NCI-H187 treated with DMSO at 0.1 percent for 48 hours (cell line): Measurements from ENCODE around the gene AQP9.

Source experiments
- DNase-seq: peaks from one replicate; lab custom pipeline; 2025; lab: John Stamatoyannopoulos, UW

The AQP9 gene

DNA sequence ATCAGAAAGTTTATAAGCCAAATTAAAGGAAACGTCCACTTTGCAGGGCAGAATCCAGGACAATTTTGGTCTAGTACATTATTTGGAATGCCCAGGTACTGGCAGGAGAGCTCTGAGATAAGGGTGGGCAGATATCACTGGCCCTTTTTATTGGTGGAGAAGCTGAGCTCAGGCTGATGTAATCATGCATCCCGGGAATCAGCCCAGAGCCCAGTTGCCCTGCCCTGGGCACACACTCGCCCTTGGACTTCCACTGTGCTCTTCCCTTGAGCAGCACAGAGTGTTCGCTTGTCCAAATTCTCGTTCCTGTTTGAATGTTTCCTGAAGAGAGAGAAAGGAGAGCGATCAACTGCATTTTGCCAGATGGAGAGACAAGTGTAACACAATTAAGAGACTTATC lies 3.7 kb downstream of the AQP9 start:
- no peak for DNase-seq

DNA sequence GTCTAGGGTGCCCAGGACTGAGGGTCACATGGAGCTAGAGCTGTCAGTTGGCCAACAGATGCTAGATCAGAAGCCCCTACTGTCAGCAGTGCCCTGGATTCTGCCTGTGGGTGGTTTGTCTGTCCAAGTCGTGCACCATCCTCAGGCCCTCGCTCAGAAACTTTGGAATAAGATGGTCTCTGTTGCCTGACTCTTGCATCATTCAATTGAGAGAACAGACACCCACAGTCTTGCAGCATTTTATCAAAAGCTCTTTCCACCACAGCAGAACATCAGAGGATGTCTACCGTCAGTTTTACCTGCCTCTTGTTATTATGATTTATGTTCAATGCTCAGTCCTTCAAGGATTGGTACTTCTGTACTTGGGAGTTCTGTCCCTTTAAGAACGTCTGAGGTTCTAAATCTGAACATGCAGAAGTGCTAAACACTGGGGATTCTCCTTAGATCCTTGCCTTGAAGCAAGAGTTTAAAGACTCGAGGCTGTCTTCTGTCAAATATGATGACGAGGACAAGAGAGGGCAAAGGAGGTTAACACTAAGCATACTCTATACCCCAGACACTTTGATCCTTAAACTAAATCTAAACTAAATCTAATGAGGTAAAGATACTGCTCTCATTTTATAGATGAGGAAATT lies 4.8 kb downstream of the AQP9 start:
- no peak for DNase-seq

DNA sequence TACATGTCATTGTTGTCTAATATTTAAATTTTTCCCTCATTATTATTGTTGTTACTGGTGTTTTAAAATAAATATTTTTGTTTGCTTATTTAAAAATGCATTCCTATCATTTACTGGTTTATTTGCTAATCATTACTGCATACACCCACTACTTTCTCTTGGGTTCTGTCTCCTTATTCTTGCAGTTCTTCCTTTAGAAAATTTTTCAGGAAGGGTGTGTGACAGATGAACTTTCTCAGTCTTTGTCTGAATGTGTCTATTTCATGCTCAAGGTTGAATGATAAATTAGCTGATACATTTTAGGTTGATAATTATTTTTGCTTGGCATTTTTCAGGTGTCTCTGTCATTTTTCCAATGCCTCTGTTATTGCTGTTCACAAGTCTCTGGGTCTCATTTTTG lies 7.4 kb downstream of the AQP9 start:
- no peak for DNase-seq

DNA sequence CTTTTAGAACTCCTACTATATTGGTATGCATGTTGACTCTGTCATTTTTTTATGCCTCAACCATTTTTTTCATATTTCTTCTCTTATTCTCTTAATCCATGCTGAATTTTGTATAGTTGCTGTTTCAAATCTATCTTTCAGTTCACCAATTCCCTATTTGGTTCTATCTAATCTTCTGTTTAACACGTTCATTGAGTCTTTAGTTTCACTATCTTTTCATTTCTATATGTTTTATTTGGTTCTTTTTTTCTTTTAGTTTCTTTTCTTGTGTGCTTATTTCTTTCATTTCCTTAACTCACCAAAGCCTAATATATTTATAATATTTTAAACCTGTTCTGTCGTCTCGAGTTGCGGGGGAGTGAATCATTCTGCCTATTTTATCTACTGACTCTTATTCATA lies 8.0 kb downstream of the AQP9 start:
- DNase-seq: no peak

DNA sequence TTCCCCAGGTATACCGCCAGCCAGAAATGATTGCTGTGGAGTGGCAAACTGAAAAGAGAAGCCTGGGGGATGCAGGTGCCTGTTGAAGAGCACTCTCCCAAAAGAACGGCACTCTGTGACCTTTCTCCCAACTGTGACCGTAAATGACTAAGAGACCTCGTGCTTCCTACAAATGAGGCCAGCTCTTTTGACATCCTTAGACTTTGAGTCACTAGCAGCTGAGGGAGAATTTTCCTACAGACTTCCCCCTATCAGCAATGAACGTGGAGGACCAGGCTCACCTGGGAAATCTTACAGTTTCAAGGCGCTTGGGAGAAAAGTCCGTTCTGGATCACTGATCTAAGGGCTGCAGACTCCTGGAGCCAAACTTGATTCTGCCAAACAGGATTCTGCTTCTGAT lies 8.6 kb downstream of the AQP9 start:
- no peak for DNase-seq

DNA sequence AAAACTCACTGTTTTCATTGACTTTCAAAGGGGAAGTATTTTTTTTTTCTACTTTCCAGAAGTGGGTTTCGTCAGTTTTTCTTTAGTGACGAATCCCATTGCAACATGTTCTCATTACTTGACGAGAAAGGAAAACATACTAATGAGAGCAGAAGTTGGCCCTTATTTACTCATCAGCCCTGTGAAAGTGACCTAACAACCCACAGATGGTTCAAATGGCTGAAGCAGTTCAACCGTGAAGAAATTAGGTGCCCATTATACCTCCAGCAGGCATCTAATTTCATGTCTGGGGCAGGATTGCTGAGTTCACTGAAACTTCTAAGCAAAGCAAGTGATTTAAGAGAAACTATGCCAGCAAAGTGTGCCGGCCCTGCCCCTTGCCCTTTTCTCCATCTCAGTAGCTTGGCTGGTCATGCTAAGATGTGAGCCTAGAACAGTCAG lies 9.0 kb downstream of the AQP9 start:
- no peak for DNase-seq

DNA sequence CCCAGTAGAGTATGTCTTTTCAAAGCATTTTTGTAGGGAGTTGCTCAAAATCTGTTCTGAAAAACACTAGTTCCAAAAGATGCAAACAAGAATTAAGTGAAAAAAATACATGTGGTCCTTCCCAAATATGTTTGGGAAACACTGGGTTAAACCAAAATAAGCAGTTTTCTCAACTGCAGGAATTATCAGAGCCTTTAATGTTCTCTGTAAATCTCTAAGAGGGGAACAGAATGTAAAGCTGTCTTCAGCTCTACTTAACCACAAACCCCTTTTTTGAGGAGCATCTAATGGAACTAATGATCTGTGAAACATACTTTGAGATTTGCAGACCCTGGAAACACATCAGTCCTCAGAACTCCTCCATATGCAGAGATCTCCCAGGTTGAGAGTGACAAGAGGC lies 9.9 kb downstream of the AQP9 start:
- DNase-seq: no peak

DNA sequence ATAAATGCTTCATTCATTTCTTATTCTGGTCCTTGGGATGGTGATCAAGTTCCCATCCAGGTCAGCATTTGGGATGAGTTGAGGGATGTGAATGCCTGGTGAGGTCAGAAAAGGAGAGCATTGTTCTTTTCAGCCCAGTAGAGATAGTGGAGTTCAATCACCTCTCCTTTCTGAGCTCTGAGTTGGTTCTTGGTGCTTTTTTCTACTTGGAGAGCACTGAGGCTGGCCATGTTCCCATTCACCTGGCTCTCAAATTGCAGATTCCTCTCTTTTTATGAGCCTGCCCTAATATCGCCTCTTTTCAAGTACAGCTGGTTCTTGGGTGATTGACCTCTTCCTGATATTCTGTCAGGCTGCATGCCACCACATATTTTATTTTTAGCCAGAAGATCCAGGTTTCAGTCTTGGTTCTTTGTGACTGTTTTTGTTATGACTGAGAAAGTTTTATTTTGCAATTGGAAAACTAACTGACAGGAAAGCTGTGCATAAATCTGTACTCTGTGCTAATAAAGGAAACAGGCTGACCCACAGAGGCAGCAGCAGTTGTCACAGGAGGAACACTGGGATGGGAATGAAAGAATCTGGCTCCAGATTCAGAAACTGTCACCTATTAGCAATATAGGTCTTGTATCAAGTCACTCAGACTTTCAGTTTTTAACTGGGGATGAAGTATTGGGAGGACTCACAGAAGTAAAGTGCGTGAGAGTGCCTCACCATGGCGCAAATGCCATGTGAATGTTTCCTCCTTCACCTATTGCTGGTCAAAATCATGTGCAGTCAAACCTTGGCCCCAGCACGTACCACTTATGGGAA lies 10.7 kb downstream of the AQP9 start:
- no peak for DNase-seq

DNA sequence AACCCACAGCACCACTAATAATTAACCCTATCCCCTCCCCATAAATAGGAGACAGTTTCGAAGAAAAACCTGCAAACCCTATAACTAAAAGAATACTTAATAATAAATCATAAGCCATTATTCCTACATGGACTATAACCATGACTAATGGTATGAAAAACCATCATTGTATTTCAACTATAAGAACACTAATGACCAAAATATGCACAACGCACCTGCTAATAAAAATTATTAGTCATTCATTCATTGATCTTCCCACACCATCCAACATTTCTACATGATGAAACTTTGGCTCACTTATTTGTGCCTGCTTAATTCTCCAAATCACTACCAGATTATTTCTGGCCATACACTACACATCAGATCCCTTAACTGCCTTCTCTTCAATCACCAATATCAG lies 16.6 kb downstream of the AQP9 start:
- DNase-seq: no peak

DNA sequence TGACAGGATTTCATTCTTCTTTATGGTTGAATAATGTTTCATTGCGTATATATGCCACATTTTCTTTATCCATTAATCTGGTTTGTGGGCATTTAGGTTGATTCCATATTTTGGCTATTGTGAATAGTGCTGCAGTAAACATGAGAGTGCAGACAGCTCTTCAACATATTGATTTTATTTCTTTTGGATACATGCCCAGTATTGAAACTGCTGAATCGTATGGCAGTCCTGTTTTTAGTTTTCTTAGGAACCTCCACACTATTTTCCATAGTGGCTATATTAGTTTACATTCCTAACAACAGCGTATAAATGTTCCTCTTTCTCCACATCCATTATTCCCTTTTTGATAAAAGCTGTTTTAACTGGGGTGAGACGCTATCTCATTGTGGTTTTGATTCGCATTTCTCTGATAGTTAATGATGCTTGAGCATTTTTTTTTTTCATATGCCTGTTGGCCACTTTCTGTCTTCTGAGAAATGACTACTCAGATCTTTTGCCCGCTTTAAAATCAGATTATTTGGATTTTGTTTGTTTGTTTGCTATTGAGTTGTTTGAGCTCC lies 21.7 kb downstream of the AQP9 start:
- DNase-seq: no peak

DNA sequence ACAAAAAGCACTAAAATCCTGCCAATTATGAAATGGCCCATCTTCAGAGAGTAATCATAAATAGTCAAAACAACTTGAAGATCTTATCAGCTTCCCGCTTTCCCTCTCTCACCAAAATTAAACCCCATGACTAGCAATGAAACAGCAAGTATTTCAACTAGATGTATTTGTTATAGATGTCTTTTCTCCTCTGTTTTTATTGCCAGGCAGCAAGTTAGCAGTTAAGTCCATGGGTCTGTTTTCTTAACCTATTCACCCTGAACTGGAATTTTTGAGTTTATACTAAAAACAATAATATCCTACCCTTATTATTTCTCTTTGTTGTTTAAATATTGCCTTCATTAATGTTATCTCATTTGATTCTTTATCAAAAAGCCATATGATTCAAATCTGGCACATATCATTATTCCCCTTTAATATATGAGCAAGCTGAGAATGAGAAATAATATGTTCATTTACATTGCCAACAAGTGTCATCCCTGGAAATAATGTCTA lies 23.3 kb downstream of the AQP9 start:
- DNase-seq: no peak

DNA sequence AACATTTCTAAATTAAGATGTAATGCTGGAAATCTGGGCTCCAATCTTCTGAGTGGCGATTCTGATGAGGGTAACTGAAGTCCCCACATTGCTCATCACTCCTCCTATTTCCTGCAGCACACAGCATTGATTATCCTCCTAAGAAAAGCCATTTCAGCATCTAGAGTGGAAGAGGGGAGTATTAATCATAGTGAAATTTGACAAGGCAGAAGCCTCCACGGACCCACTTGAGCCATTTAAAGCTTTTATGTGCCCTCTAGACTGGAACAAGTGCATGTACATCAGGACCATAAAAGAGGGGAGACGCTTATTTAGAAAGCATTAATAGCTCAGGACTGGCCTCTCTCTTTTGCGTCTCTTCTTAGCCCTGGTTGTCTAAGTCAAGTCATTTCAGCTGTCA lies 25.8 kb downstream of the AQP9 start:
- peak; percentile 93 for DNase-seq

DNA sequence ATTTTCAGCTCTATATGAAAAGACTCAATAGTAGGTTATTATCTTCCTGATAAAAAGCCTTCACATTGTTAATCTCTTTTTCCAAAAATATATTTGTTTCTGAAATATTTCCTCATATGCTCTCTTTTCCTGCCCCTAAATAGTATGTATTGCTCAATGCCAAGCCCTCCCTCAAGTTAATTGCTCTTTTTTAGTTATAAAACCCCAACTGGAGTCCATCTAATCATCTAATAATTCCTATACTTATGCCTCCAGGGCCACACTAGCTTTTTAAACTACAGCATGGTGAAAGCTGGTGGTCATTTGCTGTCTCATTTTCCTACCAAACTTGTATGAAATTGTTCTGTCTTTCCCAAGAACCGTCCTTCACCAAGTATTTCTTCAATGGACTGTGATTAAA lies 26.7 kb downstream of the AQP9 start:
- DNase-seq: no peak

DNA sequence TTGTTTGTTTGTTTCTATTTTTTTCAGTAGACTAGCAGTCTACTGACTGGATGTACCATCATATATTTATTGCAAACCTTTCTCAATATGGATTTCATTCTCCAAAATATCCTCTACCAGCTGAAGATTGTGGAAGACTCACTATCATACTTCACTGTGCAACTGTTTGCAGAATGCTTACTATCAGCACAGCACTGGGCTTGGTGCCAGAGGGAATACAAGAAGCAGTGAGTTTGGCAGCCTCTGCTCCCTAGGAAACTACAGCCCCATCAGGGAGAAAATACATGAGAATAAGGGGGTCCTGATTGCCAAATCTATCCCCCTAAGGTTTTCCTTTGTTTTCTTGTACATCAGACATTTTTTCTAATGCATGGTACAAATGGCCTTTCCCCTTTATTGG lies 27.5 kb downstream of the AQP9 start:
- DNase-seq: no peak

DNA sequence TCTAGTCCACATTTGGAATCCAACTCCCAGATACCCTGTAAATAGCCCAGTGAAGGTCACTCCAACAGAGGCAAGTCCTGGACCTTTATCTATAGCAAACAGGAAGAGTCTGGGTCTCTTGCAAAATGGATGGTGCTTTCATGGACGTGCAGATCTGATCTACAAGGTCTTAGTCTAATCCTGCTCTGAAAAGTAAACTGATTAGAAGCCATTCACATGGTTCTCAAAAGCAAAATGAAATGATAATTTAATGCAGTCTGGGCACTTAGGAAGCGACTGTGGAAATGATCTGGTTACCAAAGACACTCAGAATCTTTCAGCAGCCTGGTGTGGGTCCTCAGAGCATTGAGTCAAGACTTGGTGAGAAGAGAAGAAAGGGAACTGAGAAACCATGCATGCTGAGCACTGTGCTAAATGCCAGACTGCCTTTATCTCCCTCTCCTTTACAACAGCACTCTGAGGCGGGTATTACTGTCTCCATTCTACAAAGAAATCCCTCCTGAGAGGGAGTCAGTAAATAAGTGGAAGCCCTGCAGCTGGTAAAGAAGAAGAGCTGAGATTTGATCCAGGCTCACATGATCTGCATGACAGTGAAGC lies 29.0 kb downstream of the AQP9 start:
- DNase-seq: no peak

DNA sequence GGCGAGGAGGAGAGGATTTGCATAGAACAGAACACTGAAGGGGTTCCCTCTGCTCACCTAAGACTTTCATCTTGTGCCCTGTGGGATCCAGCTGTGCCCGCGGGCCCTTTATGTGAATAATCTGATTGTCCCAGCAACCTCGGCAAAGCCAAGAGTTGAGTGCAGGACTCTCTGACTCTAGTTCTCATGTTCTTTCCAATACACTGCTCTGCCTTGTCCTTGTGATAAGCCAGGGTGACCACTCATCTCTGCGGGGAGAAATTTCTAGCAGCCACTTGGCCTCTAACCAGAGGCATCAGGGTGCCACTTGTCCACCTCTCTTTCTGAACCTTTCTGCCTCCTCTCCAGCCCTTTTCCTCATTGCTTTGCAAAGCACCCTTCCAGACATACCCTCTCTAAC lies 31.8 kb downstream of the AQP9 start:
- no peak for DNase-seq

DNA sequence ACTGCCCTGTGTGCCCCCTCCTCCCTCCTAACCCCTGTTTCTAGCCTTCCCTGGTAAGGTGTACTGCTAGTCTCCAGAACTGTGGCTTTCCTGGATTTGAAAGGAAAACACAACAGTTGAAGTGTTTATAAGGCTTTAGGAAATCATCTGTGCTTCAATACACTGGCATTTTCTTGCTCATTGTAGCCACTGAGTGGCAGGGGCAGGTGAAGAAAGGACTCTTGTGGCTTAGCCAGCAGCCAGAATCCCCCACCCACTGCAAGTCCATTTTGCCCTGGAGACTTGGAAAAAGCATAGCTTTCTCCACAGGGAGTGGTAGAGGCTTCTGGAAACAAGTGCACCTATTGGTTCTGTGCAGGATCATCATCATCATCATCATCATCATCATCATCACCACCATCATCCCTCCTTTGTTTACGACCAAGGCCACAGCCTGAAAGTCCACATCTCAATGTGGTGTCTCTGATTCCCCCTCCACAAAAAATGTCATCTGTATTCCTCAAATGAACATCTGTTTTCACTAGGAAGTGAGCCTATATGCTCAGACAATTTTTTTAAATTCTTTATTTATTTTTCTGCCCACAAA lies 33.4 kb downstream of the AQP9 start:
- no peak for DNase-seq

DNA sequence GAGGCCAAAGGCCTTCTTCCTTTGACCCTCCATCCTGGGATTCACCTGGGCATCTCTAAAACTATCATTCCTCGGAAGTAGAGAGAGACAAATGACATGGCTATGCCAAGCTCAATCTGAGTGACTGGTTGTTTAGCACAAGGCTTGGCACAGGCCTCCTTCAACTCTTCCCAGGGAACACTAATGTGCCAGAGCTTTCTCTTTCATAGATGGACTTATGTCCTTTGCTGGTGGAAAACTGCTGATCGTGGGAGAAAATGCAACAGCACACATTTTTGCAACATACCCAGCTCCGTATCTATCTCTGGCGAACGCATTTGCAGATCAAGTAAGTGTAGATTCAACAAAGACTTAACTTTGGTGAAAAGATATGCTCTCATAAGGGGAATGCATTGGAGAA lies 36.5 kb downstream of the AQP9 start:
- no peak for DNase-seq

DNA sequence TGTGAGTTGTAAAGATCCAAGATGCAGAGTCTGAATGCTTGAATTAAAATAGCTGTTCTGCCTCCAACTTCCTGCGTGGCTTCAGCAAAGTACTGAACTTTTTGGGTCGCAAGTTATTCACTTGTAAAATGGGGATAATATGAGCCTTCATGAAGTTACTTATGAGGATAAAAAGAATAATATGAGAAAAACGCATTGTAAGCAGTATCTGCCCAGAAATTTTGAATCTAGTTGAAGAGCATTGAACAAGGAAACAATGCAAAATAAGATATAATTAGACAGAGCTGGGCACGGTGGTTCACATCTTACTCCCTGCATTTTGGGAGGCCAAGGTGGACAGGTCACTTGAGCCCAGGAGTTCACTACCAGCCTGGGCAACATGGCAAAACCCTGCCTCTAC lies 37.8 kb downstream of the AQP9 start:
- no peak for DNase-seq

DNA sequence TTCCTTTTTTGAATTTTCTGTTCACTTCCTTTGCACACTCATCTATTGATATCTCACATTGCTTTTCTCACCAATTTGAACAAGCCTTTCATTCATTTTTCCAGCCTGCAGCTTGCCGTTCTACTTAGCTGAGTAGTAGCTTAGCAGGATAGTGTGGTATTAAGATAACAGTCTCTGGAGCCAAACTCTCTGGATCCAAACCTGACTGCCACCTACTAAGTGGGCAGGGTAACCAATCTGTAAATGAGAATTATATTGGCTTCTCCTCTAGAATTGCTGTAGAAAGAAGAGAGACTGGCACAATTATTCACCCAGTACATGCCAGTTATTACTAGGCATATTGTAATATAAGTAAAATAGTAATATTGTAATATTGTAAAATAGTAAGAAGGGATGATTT lies 40.5 kb downstream of the AQP9 start:
- DNase-seq: no peak

DNA sequence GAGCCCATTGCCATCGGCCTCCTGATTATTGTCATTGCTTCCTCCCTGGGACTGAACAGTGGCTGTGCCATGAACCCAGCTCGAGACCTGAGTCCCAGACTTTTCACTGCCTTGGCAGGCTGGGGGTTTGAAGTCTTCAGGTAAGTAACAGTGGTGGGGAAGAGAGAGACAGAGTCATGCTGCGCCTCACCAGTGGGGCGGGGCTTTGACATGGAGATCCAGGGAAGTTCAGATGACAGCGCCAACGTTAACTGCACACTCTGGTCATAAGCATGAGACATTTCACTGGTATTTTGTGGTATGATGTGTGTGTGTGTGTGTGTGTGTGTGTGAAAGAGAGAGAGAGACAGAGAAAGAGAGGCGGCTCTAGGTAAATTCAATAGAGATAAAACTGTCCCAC lies 41.0 kb downstream of the AQP9 start:
- no peak for DNase-seq

DNA sequence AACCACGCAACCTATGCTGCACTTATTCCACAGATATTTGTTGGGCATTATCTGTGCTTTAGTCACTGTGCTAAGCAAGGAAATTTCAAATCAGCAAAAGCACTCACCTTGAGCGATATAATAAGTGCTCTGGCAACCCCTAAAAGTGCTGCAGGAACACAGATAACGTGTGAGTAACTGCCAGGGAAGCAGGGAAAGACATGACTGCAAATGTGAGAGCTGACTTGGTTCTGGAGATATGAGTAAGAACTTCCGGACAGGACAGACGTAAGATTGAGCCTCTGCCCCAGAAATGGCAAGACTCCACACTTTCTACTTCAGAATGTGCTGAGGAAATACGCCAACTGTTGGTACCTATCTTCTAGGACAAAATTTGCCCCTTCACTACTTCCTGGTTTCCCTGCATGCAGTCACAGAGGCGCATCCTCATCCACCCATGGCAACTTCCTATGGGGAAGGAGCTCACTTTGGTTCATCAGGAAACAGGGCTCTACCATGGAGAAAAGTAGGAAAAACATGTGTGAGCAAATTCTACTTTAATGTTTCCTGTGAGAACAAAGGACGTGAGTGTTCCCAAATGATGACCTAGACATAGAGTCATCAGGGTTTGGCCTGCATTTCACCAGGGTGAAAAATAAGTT lies 41.7 kb downstream of the AQP9 start:
- DNase-seq: no peak
